Suprapubic skin (tissue), 4 donors: ENCODE data around the gene BROX.

Experiments
- CTCF ChIP-seq, 2 donors: fragments of 200-600 bp in 1 of 2; fragments of 450-650 bp in 1 of 2; sonication (generic) in 1 of 2; IDR thresholded peaks; one replicate each; pipeline ENCODE4 v1.5.1; 2016 to 2019; ENCODE audit warnings: antibody characterized with exemption in 2 of 2, mild to moderate bottlenecking in 1 of 2, moderate library complexity in 1 of 2
- EP300 ChIP-seq: sonication (generic); formaldehyde crosslinking; IDR thresholded peaks from one replicate; pipeline ENCODE4 v1.6.1; 2017; ENCODE audit warnings: antibody characterized with exemption
- POLR2A ChIP-seq, 2 donors: fragments of 450-650 bp; IDR thresholded peaks; one replicate each; pipeline ENCODE4 v1.6.1; 2017; ENCODE audit warnings: antibody characterized with exemption in 2 of 2, mild to moderate bottlenecking in 2 of 2, moderate library complexity in 2 of 2
- POLR2AphosphoS5 ChIP-seq, 3 donors: sonication (generic); formaldehyde crosslinking; IDR thresholded peaks; one replicate each; pipeline ENCODE4 v1.6.1; 2017; ENCODE audit warnings: antibody characterized with exemption in 3 of 3

- TF ChIP-seq CTCF (IDR thresholded peaks at IDR 0.05) (no peak), POLR2A (IDR thresholded peaks at IDR 0.05) (no peak), POLR2AphosphoS5 (IDR thresholded peaks at IDR 0.05) (peak in 1 of 3 donors; percentile 8), EP300 (no peak)
Observed at GRCh38 chr1:222754366-222755139, 42.2 kb downstream of the BROX start.
